IMR-90 (cell line): ENCODE data around the gene HMBS.

Source experiments
- BHLHE40 ChIP-seq: fragments of 150-350 bp; IDR thresholded peaks from 2 replicates; pipeline ENCODE4 v1.6.1; 2016; ENCODE audit warnings: mild to moderate bottlenecking, low read depth, low read length
- CHD1 ChIP-seq: IDR thresholded peaks from 2 replicates; pipeline ENCODE4 v1.6.1; 2012; ENCODE audit warnings: low read depth, low read length, improper control_type of control experiment
- CTCF ChIP-seq: conservative IDR thresholded peaks from 2 replicates; pipeline ENCODE4 v1.5.1; 2012; ENCODE audit warnings: mild to moderate bottlenecking, low read depth, low read length, improper control_type of control experiment
- ELK1 ChIP-seq: fragments of 150-350 bp; IDR thresholded peaks from 2 replicates; pipeline ENCODE4 v1.6.1; 2016; ENCODE audit warnings: low read depth, mild to moderate bottlenecking, low read length, moderate library complexity, borderline replicate concordance
- MXI1 ChIP-seq: IDR thresholded peaks from 2 replicates; pipeline ENCODE4 v1.6.1; 2012; ENCODE audit warnings: low read depth, mild to moderate bottlenecking, low read length, moderate library complexity, borderline replicate concordance
- POLR2A ChIP-seq: IDR thresholded peaks from 2 replicates; pipeline ENCODE4 v1.6.1; 2012; ENCODE audit warnings: mild to moderate bottlenecking, low read depth, low read length
- RCOR1 ChIP-seq: IDR thresholded peaks from 2 replicates; pipeline ENCODE4 v1.6.1; 2012; ENCODE audit warnings: mild to moderate bottlenecking, low read length, improper control_type of control experiment; ENCODE audit not compliant: insufficient replicate concordance
- RFX5 ChIP-seq: IDR thresholded peaks from 2 replicates; pipeline ENCODE4 v1.8.0; 2012; ENCODE audit warnings: low read depth, mild to moderate bottlenecking, low read length, moderate library complexity
- SMC3 ChIP-seq: fragments of 150-350 bp; IDR thresholded peaks from 2 replicates; pipeline ENCODE4 v1.6.1; 2016; ENCODE audit warnings: low read depth, mild to moderate bottlenecking, antibody characterized with exemption, low read length, moderate library complexity

- TF ChIP-seq CTCF, result no peak
- no peak for TF ChIP-seq POLR2A
- no peak for TF ChIP-seq RCOR1
- TF ChIP-seq RFX5, result no peak
- no peak for TF ChIP-seq ELK1
- no peak for TF ChIP-seq BHLHE40
- TF ChIP-seq CHD1, result no peak
- TF ChIP-seq MXI1, result no peak
- TF ChIP-seq SMC3, result no peak
Measured at GRCh38 chr11:119109843-119110242, 25.2 kb downstream of the HMBS start.
